OCI-LY1 (cell line): Measurements from ENCODE around the gene CREB5.

Experiments
- H2AFZ ChIP-seq: fragments of 200-600 bp; sonication (generic), shearing (Covaris generic); 2 replicates; pipeline ENCODE4 v1.6.0; 2014; ENCODE audit warnings: antibody characterized with exemption, mild to moderate bottlenecking, low read length
- H3F3A ChIP-seq: fragments of 200-600 bp; sonication (generic), shearing (Covaris generic); 2 replicates; pipeline ENCODE4 v1.6.0; 2014; ENCODE audit warnings: mild to moderate bottlenecking, antibody characterized with exemption, low read length, moderate library complexity; ENCODE audit not compliant: insufficient read depth
- H3K27ac ChIP-seq: fragments of 200-600 bp; sonication (generic); 2 replicates; pipeline ENCODE4 v1.5.1; 2014; ENCODE audit warnings: low read length, mixed run types, mild to moderate bottlenecking, low read depth; ENCODE audit not compliant: poor library complexity, severe bottlenecking
- H3K27me3 ChIP-seq: fragments of 200-600 bp; sonication (generic); 2 replicates; pipeline ENCODE4 v1.6.0; 2014; ENCODE audit warnings: antibody characterized with exemption, mild to moderate bottlenecking, low read length, moderate library complexity; ENCODE audit not compliant: insufficient read depth
- H3K36me3 ChIP-seq: fragments of 200-600 bp; sonication (generic); 2 replicates; pipeline ENCODE4 v1.6.1; 2014; ENCODE audit warnings: mild to moderate bottlenecking, antibody characterized with exemption, low read length, moderate library complexity, mixed read lengths; ENCODE audit not compliant: insufficient read depth
- H3K4me1 ChIP-seq: fragments of 200-600 bp; sonication (generic); 2 replicates; pipeline ENCODE4 v1.5.1; 2014; ENCODE audit warnings: mild to moderate bottlenecking, low read length, moderate library complexity; ENCODE audit not compliant: insufficient read depth, severe bottlenecking
- H3K4me2 ChIP-seq: fragments of 200-600 bp; sonication (generic), shearing (Covaris generic); 2 replicates; pipeline ENCODE4 v1.6.1; 2014; ENCODE audit warnings: low read length
- H3K4me3 ChIP-seq: fragments of 200-600 bp; sonication (generic); 2 replicates; pipeline ENCODE4 v1.5.1; 2014; ENCODE audit warnings: low read length, low read depth, mild to moderate bottlenecking, mixed read lengths; ENCODE audit not compliant: poor library complexity, severe bottlenecking
- H3K79me2 ChIP-seq: fragments of 200-600 bp; shearing (Covaris generic); 2 replicates; pipeline ENCODE4 v1.6.1; 2016; ENCODE audit warnings: mixed run types, low read length, mixed read lengths; ENCODE audit not compliant: insufficient read depth
- H3K9ac ChIP-seq: fragments of 200-600 bp; sonication (generic), shearing (Covaris generic); 2 replicates; pipeline ENCODE4 v1.6.1; 2014; ENCODE audit warnings: mild to moderate bottlenecking, low read length, mixed read lengths
- H3K9me2 ChIP-seq: fragments of 200-600 bp; sonication (generic), shearing (Covaris generic); 2 replicates; pipeline ENCODE4 v1.6.1; 2014; ENCODE audit warnings: low read depth, mild to moderate bottlenecking, low read length, mixed read lengths
- H3K9me3 ChIP-seq: fragments of 200-600 bp; shearing (Covaris generic); 2 replicates; pipeline ENCODE4 v1.6.1; 2014; ENCODE audit warnings: low read length, mixed read lengths
- H4K20me1 ChIP-seq: fragments of 200-600 bp; sonication (generic), shearing (Covaris generic); 2 replicates; pipeline ENCODE4 v1.6.0; 2016; ENCODE audit warnings: mild to moderate bottlenecking, low read length; ENCODE audit not compliant: insufficient read depth
- EZH2 ChIP-seq: fragments of 200-600 bp; sonication (generic), shearing (Covaris generic); IDR thresholded peaks from 2 replicates; pipeline ENCODE4 v1.8.0; 2017; ENCODE audit warnings: borderline replicate concordance, mixed run types, mild to moderate bottlenecking, antibody characterized with exemption, low read length, moderate library complexity, mixed read lengths
- TF ChIP-seq, protein P1 (sequence below): fragments of 200-600 bp; sonication (generic), shearing (Covaris generic); IDR thresholded peaks from 2 replicates; pipeline ENCODE4 v1.5.1; 2017; ENCODE audit warnings: mild to moderate bottlenecking, antibody characterized with exemption, low read length, moderate library complexity, mixed read lengths

CREB5 gene

DNA sequence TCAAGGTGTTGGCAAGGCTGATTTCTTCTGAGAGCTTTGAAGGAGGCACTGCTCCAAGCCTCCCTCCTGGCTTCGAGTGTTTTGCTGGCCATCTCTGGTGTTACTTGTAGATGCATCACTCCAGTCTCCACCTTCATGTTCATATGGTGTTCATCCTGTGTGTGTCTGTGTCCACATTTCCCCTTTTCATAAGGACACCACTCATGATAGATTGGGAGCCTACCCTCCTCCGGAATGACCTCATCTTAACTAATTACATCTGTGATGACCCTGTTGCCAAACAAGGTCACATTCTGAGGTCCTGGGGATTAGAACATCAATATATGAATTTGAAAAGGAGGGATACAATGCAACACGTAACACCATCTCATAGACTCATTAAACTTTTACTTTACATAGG lies 119.0 kb downstream of the CREB5 start:
- Histone ChIP-seq H3K36me3 (no peaks in the 10 kb centered on the region; the same call in 1 of the 2 replicates), H3K79me2 (no peaks in the 10 kb centered on the region), H2AFZ (no peak overlapping the region), H3K27ac (no peak overlapping the region), H3K4me1 (no peaks in the 10 kb centered on the region), H3K27me3 (peaks cover 11% of the 10 kb centered on the region; the same call in 1 of the 2 replicates), H3K9me2 (no peaks in the 10 kb centered on the region), H3K9ac (no peak overlapping the region), H3K4me2 (no peak overlapping the region), H4K20me1 (no peaks in the 10 kb centered on the region), H3K9me3 (no peaks in the 10 kb centered on the region), H3K4me3 (no peak overlapping the region), H3F3A (no peaks in the 10 kb centered on the region)
- TF ChIP-seq, protein P1, sequence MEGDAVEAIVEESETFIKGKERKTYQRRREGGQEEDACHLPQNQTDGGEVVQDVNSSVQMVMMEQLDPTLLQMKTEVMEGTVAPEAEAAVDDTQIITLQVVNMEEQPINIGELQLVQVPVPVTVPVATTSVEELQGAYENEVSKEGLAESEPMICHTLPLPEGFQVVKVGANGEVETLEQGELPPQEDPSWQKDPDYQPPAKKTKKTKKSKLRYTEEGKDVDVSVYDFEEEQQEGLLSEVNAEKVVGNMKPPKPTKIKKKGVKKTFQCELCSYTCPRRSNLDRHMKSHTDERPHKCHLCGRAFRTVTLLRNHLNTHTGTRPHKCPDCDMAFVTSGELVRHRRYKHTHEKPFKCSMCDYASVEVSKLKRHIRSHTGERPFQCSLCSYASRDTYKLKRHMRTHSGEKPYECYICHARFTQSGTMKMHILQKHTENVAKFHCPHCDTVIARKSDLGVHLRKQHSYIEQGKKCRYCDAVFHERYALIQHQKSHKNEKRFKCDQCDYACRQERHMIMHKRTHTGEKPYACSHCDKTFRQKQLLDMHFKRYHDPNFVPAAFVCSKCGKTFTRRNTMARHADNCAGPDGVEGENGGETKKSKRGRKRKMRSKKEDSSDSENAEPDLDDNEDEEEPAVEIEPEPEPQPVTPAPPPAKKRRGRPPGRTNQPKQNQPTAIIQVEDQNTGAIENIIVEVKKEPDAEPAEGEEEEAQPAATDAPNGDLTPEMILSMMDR = no peak
- no peak for TF ChIP-seq EZH2

DNA sequence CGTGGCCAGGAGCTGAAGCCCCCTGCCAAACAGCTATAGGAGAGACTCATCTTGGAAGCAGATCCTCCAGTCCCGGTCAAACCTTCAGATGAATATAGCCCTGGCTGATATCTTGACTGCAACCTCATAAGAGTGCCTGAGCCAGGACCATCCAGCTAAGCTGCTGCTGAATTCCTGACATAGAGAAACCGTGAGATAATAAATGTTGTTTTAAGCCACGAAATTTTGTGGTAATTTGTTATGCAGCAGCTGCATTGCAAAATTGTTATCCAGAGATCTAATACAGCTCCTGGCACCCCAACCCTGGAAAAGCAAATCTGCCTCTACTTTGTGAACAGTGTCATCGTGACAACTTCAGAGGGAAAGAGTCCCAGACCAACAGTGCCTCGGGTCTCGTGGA lies 119.9 kb downstream of the CREB5 start:
- H3K27me3 ChIP-seq = peaks cover 11% of the 10 kb centered on the region; the same call in 1 of the 2 replicates

DNA sequence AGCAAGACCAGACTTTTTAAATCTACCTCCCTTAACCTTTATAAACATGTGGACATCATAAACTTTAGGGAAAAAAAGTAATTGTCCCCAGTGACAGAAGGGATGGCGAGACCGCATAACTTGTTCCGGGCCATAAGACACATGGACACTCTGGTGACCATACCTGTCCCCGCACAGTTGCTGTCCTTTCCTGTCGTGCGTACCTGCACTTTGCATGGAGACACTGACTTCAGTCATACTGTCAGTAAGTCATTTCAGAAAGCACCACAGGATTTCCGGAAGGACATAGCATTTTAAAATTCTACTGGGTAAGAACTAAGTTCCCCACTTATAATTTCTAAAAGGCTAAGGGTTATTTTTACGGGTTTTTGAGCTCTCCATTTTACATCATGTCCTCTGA lies 120.9 kb downstream of the CREB5 start:
- H3F3A ChIP-seq = no peaks in the 10 kb centered on the region
- H3K4me3 ChIP-seq = no peak overlapping the region
- H3K4me1 ChIP-seq = no peaks in the 10 kb centered on the region
- peaks cover 11% of the 10 kb centered on the region; the same call in 1 of the 2 replicates for H3K27me3 ChIP-seq
- no peaks in the 10 kb centered on the region for H4K20me1 ChIP-seq
- no peaks in the 10 kb centered on the region; the same call in 1 of the 2 replicates for H3K36me3 ChIP-seq
- no peak overlapping the region for H3K9ac ChIP-seq
- no peaks in the 10 kb centered on the region for H3K9me3 ChIP-seq
- H2AFZ ChIP-seq = no peak overlapping the region
- no peaks in the 10 kb centered on the region for H3K79me2 ChIP-seq
- no peaks in the 10 kb centered on the region for H3K9me2 ChIP-seq
- H3K4me2 ChIP-seq = no peak overlapping the region
- H3K27ac ChIP-seq = no peak overlapping the region
- TF ChIP-seq, protein P1 = no peak
- no peak for TF ChIP-seq EZH2

More for the DNA sequence above, 119.9 kb downstream of the CREB5 start:
- Histone ChIP-seq H3K4me3 (no peak overlapping the region), H3K9ac (no peak overlapping the region), H2AFZ (no peak overlapping the region), H3K27ac (no peak overlapping the region), H3K9me2 (no peaks in the 10 kb centered on the region), H3F3A (no peaks in the 10 kb centered on the region), H3K4me1 (no peaks in the 10 kb centered on the region), H3K4me2 (no peak overlapping the region), H4K20me1 (no peaks in the 10 kb centered on the region), H3K79me2 (no peaks in the 10 kb centered on the region), H3K36me3 (no peaks in the 10 kb centered on the region; the same call in 1 of the 2 replicates), H3K9me3 (no peaks in the 10 kb centered on the region)
- TF ChIP-seq, protein P1 = no peak
- TF ChIP-seq EZH2 = no peak
